ENCODE measurements around the gene PALMD.

The PALMD gene

DNA sequence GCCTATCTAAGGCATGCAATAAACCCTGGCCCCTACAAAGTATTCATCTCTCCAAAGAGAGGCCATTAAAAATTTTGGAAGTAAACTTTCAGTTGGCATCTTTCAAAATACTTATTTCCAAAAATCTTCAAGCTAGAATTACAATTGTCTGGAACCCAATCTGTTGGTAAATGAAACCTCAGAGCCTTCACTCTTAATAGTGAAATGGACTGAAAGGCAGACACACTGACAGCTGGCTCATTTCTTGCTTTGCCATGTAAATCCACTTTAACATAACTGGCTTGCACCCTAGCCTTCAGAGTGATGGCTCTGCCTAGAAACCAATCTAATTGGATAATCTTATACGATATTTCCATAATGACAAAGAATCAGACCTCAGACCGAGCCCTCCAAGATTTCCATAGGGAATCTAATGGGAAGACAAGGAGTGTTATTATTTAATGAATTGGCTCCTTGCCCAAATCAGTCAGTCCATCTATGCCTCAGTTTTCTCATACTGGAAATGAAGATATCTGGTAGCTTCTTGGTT lies 9.2 kb upstream of the PALMD start:
- DNase-seq, result no peak

GRCh38 chr1:99638853-99639252 lies 7.1 kb upstream of the PALMD start:
- no peak for DNase-seq

- no peak for DNase-seq
Measured at GRCh38 chr1:99639408-99639807, 6.5 kb upstream of the PALMD start.

DNA sequence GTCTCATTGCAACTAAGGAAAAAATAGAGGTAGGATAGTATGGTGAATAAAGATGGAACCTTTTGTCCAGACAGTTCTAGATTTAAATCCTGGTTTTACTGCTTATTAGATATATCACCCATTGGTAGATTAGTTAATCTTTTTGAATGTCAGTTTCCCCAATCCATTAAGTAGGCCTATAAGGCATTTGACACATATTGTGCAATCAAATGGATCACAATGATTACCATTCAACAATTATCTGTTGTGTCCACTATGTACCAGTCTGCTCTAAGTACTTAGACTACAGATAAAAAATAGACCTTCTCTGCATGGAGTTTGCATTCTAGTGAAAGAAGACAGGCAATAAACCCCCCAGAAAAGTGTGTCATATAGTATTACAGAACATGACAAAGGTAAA lies 6.0 kb upstream of the PALMD start:
- no peak for DNase-seq

GRCh38 chr1:99640672-99641071 lies 5.2 kb upstream of the PALMD start:
- DNase-seq, result no peak

GRCh38 chr1:99641558-99641957 lies 4.4 kb upstream of the PALMD start:
- DNase-seq, result no peak

DNA sequence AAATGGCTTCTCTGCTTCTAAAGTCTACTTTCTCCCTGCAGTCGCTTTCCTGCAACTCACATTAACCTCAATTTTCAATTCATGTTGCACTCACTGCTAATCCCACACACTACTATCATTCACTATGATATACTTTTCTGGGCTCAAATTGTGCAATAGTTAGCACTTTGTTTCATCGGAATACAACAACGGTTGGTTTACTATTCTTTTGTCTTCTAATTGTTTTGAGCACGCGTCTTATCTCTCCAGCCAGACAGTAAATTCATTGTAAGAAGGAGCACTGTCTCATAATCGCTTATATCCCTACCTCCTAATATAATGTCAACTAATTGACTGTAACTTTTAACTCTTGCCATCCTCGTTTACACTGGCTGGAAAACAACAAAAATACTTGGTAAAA lies 3.9 kb upstream of the PALMD start:
- DNase-seq, result no peak

DNA sequence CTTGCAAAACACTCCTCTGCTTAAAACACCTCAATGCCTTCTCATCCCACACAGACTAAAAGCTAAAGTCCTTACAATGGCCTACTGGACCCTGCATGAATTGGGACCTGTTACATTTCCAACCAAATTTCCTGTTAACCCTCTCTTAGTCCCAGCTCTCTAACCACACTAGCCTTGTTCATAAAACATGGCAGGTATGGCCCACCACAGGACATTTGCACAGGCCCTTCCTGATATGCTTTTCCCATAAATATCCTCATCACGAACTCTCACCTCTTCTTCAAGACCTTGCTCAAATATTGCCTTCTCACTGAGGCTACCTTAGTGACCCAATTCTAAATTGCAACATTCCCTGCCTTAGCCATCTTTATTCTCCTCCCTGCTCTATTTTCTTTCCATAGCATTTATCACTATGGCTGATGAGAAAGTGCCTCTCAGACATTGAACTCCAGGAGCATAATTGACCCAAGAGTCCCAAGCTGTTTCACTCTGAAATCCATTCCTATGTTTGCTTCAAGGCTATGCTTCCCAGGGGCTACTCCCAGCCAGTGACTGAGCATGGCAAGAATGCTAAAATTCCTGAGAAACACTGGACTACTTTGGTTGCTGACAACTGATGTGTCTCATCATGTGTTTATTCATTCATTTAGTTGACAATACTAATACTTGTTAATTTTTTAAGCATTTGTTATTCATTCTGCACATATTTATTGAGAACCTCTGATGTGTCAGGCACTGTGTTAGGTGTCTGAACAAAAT lies 2.7 kb upstream of the PALMD start:
- DNase-seq, result no peak

DNA sequence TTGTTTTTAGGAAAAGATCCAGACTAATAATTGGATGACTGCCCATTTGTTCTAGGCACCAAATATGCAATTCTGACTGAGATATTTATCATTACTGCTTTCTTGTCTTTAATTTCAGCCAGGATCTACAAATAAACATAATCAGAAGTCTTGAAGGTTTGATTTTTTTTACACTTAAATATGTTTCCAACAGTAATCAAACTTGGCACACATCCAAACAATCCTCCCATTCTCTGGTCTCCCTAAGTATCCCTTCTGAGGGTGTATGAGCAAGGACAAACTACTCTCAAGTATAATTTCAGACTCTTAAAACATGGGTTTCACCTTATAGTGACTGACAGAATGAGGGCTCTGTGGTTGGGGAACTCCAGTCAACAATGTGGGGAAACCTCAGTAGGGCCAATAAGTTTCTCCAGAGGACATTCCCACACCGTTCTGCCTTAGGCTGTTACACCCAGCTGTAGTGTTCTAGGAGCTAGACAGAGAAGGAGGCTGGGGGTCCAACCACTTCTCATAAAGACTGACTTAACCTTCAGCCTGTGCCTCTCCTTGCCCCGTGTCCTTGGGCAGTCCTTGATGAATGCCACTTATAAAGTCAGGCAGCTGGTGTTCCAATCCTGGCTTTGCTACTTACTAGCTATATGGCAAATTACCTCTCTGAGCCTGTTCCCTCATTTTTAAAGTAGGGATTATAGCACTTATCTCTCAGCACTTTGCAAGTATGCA lies 1.5 kb upstream of the PALMD start:
- DNase-seq, result no peak

- no peak for DNase-seq
Measured at GRCh38 chr1:99645203-99645602, 710 bp upstream of the PALMD start.

GRCh38 chr1:99646868-99647267 lies 955 bp downstream of the PALMD start:
- DNase-seq, result no peak

DNA sequence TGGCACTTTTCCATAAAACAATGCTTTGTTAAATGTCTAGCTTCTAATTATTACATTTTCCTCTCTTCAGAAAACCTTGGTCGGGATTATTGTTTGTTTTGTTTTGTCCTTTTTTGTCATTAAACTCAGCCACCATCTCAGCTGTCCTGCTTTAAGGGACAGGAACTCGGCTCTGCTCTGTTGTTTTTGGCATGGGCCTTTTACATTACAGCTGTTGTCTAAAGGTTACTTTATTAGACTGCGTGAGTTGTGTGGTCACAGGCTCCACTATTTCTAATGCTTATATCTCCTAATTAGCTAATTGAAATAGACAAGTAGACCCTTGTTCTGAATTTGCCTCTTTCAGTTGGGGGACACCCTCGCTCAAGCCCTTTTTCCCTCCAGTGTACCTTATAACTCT lies 1.6 kb downstream of the PALMD start:
- DNase-seq, result no peak

DNA sequence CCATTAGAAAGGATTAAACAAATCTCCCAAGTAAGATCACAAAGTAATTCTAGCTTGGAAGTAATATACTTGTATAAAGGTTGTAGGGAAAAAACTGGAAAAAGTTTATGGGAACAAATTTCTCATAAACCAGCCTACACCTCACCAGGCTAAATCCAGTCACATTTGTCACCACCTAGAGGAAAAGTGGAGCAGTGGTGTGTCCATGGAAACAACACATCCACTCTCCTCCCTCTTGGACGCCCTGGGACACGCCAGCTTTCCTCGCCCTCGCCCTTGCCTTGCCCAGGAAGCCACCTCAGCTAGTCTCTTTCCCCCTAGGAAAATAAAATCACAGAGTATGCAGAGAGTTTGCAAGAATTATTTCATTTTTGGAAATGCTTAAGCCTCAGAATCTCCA lies 2.2 kb downstream of the PALMD start:
- DNase-seq, result no peak

- DNase-seq, result no peak
Measured at GRCh38 chr1:99650030-99650429, 4.1 kb downstream of the PALMD start.

- DNase-seq, result no peak
Measured at GRCh38 chr1:99650773-99651437, 5.0 kb downstream of the PALMD start.

- DNase-seq, result no peak
Measured at GRCh38 chr1:99652881-99653281, 7.0 kb downstream of the PALMD start.

DNA sequence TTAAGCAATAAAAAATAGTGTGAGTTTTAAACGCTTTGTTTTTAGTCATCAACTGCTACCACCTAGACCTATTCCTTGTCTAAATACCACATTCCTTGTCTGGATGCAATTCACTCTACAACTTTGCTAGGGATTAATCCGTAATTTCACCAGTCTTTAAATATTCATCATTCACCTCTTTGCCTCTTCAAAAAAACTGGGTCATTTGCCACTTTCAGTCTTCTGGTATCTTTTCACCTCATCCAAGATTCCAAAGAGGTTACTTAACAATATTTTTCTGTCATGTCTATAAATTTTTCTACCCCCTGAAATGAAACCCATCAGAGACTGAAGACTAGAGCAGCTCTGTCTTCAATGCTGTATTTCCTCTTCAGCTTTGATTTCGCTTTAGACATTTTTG lies 9.5 kb downstream of the PALMD start:
- DNase-seq, result no peak

DNA sequence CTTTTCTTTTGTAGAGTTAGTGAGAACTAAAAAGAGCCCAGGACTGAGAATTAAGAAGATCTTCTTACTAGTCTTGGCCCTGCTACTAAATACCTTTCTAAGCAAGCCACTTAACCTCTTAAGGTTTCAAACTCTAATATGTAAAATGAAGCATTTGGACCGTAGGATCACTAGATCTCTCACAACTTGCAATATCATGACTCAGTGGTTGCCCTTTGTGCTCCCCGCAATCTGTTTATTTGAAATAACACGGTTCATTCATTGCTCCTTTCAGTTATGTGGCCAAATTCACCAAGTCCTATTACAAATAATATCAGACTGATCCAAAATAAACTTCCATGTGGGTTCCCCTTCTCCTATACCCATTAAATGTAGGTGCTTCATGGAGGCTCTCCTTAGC lies 10.8 kb downstream of the PALMD start:
- no peak for DNase-seq

GRCh38 chr1:99657213-99658030 lies 11.5 kb downstream of the PALMD start:
- no peak for DNase-seq

DNA sequence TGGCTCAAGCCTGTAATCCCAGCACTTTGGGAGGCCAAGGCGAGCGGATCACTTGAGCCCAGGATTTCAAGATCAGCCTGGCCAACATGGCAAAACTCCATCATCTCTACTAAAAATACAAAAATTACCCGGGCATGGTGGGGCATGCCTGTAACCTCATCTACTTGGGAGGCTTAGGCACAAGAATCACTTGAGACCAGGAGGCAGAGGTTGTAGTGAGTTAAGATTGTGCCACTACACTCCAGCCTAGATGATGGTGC lies 12.0 kb downstream of the PALMD start:
- no peak for DNase-seq

DNA sequence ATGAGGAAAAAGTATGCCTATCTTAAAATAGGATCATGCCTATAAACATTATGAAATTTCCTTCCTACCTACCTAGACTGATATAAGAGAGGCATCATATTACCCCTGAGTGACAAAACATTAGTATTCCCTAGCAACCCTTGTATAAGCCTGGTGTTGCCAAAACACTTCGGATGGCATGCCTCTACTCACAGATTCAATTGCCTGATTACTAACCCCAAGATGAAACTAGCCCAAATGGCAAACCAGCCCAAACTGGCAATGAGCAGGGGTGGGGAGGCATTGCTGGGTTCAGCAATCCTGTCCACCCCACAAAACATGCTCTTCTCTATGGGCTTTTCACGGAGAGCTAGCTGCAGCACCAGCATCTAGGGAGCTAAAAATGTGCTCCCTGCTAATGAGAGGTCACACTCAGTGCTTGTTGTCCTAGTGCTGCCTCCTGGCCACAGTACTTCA lies 13.9 kb downstream of the PALMD start:
- DNase-seq, result no peak

- no peak for DNase-seq
Measured at GRCh38 chr1:99660496-99660895, 14.6 kb downstream of the PALMD start.

GRCh38 chr1:99661780-99662179 lies 15.9 kb downstream of the PALMD start:
- no peak for DNase-seq
